Measurements from ENCODE around the gene NPS. TPM values are rescaled to one million over a fixed set of nuclear protein-coding genes. Genes with fewer than 3 reads are reported as not detected.

The NPS gene
- polyA plus RNA-seq, 1 experiment: not detected

DNA sequence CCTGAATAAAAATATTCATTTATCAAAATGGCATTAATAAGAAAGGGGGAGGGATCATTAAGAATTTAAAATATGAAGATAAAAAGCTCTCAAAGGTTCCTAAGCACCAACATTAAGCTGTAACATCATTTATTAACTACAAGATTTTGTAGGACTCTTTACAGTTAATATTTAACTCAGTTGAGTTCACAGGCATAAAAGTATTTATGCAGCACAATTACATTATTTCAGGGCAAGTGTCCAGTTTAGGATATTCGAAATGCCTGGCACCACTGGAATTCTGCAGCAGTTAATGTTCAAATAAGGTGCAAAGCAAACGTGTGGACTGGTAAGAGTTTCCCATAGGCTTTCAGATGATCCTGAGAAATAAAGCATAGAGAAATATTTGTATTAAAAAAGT, 30.5 kb downstream of the NPS start:
- peaks cover 4% of the 10 kb centered on the region for H3K9me3 ChIP-seq (ENCODE audit: control insufficient read depth, insufficient read depth, low read length)
- H3K4me3 ChIP-seq (ENCODE audit: low read depth, low read length): no peak overlapping the region
- POLR2A ChIA-PET: no interaction called here
- H3K27me3 ChIP-seq (ENCODE audit: control insufficient read depth, insufficient read depth, low read length): no peaks in the 10 kb centered on the region
- no peak overlapping the region for H3K27ac ChIP-seq (ENCODE audit: low read depth, low read length)
- DNase-seq (ENCODE audit: low read depth, low spot score): no peak
- TF ChIP-seq, protein P1, sequence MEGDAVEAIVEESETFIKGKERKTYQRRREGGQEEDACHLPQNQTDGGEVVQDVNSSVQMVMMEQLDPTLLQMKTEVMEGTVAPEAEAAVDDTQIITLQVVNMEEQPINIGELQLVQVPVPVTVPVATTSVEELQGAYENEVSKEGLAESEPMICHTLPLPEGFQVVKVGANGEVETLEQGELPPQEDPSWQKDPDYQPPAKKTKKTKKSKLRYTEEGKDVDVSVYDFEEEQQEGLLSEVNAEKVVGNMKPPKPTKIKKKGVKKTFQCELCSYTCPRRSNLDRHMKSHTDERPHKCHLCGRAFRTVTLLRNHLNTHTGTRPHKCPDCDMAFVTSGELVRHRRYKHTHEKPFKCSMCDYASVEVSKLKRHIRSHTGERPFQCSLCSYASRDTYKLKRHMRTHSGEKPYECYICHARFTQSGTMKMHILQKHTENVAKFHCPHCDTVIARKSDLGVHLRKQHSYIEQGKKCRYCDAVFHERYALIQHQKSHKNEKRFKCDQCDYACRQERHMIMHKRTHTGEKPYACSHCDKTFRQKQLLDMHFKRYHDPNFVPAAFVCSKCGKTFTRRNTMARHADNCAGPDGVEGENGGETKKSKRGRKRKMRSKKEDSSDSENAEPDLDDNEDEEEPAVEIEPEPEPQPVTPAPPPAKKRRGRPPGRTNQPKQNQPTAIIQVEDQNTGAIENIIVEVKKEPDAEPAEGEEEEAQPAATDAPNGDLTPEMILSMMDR (IDR thresholded peaks at IDR 0.05; ENCODE audit: low read depth, low read length): no peak
- CTCF ChIA-PET: no interaction called here

DNA sequence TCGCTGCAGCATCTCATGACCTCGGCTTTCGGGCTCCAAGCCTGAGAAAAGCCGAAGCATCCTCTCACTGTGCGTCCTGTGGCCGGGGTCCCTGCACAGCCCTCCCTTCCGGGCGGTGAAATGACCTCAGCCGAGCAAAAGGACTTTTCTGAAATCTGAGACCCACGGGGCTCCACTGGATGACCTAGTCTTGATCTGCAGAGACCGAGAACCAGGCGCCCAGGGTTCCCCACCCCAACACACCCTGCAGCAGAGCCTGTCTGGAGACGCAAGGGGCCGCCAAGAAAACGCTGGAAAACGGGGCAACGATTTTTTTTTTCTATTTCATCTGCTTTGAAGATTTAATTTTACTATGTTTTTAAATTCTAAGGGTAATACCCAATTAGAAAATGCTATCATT, 31.7 kb downstream of the NPS start:
- ChIA-PET CTCF (no interaction called here), POLR2A (no interaction called here)
- Histone ChIP-seq H3K9me3 (ENCODE audit: control insufficient read depth, insufficient read depth, low read length) (peaks cover 4% of the 10 kb centered on the region), H3K27me3 (ENCODE audit: control insufficient read depth, insufficient read depth, low read length) (no peaks in the 10 kb centered on the region), H3K27ac (ENCODE audit: low read depth, low read length) (no peak overlapping the region), H3K4me3 (ENCODE audit: low read depth, low read length) (no peak overlapping the region)
- TF ChIP-seq, protein P1 (IDR thresholded peaks at IDR 0.05; ENCODE audit: low read depth, low read length): no peak
- DNase-seq (ENCODE audit: low read depth, low spot score): no peak

DNA sequence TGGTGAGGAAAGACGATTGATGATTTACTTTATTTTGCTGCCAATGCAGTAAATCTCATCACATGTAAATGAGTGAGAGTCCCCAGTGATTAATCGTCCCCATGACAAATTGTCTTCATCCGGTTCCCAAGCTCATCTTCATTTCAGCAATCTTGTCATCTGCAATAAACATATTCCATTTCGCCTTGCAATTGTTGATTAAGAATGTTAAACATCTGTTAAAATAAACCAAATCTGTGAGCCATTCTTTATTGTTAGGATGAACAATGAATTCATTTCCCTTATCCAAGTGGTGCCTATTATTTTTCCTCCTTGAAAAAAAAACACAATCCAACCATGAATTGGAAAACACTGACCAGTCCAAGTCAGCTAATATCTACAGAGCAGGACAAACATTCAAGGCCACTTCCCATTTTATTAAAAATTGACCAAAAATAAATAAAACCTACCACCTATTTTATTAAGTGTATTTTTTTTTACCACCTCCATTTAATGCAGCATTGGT, 36.5 kb downstream of the NPS start:
- peaks cover 7% of the 10 kb centered on the region for H3K9me3 ChIP-seq (ENCODE audit: control insufficient read depth, insufficient read depth, low read length)
- no peak overlapping the region for H3K27ac ChIP-seq (ENCODE audit: low read depth, low read length)
- ChIA-PET POLR2A (no interaction called here), CTCF (no interaction called here)
- TF ChIP-seq, protein P1 (IDR thresholded peaks at IDR 0.05; ENCODE audit: low read depth, low read length): no peak
- H3K4me3 ChIP-seq (ENCODE audit: low read depth, low read length): no peak overlapping the region
- DNase-seq (ENCODE audit: low read depth, low spot score): no peak
- no peaks in the 10 kb centered on the region for H3K27me3 ChIP-seq (ENCODE audit: control insufficient read depth, insufficient read depth, low read length)

DNA sequence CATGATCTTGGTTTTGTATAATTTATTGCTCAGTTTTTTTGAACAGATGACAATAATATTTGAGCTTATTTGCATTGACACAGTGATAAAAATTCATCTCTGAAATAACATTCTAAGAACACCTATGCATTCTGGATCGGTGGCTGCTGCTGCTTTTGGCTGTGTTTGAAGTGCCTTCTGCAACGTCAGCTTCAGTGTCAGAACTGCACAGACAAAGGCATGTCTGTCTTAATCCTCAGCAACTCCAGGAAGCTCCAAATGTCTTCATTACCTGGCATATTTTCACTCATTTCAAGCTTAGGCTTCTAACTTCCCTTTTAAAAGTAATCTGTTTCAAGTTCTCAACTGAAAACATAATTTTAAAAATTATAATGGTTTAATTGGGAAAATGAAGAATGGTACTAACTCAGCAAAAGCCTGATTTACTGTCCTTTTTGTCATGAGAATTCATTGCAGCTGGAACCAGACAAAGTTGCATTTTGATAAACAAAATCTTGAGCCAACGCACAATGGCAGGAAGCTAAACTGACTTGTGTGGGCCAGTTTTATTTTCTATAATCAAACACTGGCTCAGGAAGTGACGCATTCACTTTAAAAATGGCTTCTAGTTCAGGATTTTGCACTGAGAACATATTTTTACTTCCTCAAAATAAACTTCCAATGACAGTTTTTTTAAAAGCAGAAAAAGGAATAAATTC, 38.7 kb downstream of the NPS start:
- no peaks in the 10 kb centered on the region for H3K27me3 ChIP-seq (ENCODE audit: control insufficient read depth, insufficient read depth, low read length)
- TF ChIP-seq, protein P1 (IDR thresholded peaks at IDR 0.05; ENCODE audit: low read depth, low read length): no peak
- DNase-seq (ENCODE audit: low read depth, low spot score): no peak
- no peak overlapping the region for H3K4me3 ChIP-seq (ENCODE audit: low read depth, low read length)
- H3K27ac ChIP-seq (ENCODE audit: low read depth, low read length): no peak overlapping the region
- CTCF ChIA-PET: no interaction called here
- H3K9me3 ChIP-seq (ENCODE audit: control insufficient read depth, insufficient read depth, low read length): peaks cover 3% of the 10 kb centered on the region; the same call in 1 of the 2 replicates
- POLR2A ChIA-PET: no interaction called here

DNA sequence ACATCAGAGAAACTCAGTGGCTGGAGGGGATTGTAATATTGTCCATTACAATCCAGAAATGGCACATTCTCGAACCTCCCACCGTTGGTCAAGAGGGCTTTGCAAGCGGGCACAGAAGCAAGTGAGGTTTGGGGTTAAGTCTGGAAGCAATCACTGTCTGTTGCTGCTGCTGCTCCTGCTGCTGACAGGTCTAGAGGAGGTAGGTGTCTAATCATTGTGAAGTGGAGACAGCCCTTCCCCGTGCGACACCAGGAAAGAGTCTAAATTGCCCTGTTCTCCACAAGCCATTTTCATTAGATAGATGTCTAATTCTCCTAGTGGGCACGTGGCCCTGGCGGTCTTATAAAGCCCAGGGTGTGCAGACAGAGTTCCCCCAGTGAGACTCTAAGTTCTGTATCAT, 43.5 kb downstream of the NPS start:
- TF ChIP-seq, protein P1 (IDR thresholded peaks at IDR 0.05; ENCODE audit: low read depth, low read length): no peak
- H3K9me3 ChIP-seq (ENCODE audit: control insufficient read depth, insufficient read depth, low read length): peaks cover 3% of the 10 kb centered on the region; the same call in 1 of the 2 replicates
- H3K4me3 ChIP-seq (ENCODE audit: low read depth, low read length): no peak overlapping the region
- ChIA-PET POLR2A (no interaction called here), CTCF (no interaction called here)
- no peaks in the 10 kb centered on the region for H3K27me3 ChIP-seq (ENCODE audit: control insufficient read depth, insufficient read depth, low read length)
- DNase-seq (ENCODE audit: low read depth, low spot score): no peak
- H3K27ac ChIP-seq (ENCODE audit: low read depth, low read length): no peak overlapping the region

All from AG04450 (cell line).